Choroid plexus epithelial cell (primary cell): ENCODE measurements around the gene CDC42BPA.
A peak's percentile ranks its signal among the peaks of the same experiment; 100 is the strongest.

Source experiments
- DNase-seq: peaks from one replicate; pipeline ENCODE4 v3.0.0-alpha.2; 2010; ENCODE audit warnings: low read depth
- H3K4me3 ChIP-seq: 2 replicates; pipeline ENCODE4 v1.5.1; 2011; ENCODE audit warnings: low read depth, mild to moderate bottlenecking, control low read depth, low read length, moderate library complexity
- CTCF ChIP-seq: conservative IDR thresholded peaks from 2 replicates; pipeline ENCODE4 v1.5.1; 2011; ENCODE audit warnings: low read depth, mild to moderate bottlenecking, control low read depth, inconsistent platforms, low read length, moderate library complexity

Gene CDC42BPA

GRCh38 chr1:227182012-227182411 is 136.3 kb downstream of the CDC42BPA start:
- no peak for DNase-seq
- no peak overlapping the region for H3K4me3 ChIP-seq
- no peak for TF ChIP-seq CTCF

GRCh38 chr1:227175611-227176010 is 142.7 kb downstream of the CDC42BPA start:
- no peak overlapping the region for H3K4me3 ChIP-seq
- DNase-seq: no peak
- no peak for TF ChIP-seq CTCF

GRCh38 chr1:227174164-227174563 is 144.1 kb downstream of the CDC42BPA start:
- peak; percentile 38 for DNase-seq
- TF ChIP-seq CTCF: no peak
- no peak overlapping the region for H3K4me3 ChIP-seq

GRCh38 chr1:227170361-227171166 is 147.7 kb downstream of the CDC42BPA start:
- H3K4me3 ChIP-seq: no peak overlapping the region
- no peak for TF ChIP-seq CTCF
- peak; percentile 10 for DNase-seq

GRCh38 chr1:227169343-227169742 is 148.9 kb downstream of the CDC42BPA start:
- no peak for DNase-seq
- TF ChIP-seq CTCF: no peak

GRCh38 chr1:227167276-227168101 is 150.8 kb downstream of the CDC42BPA start:
- DNase-seq: no peak
- no peak overlapping the region for H3K4me3 ChIP-seq
- TF ChIP-seq CTCF: no peak

More at GRCh38 chr1:227169343-227169742, 148.9 kb downstream of the CDC42BPA start:
- no peak overlapping the region for H3K4me3 ChIP-seq

- no peak for TF ChIP-seq CTCF
- no peak overlapping the region for H3K4me3 ChIP-seq
- DNase-seq: no peak
Measured at GRCh38 chr1:227166559-227166958, 151.7 kb downstream of the CDC42BPA start.
